ENCODE results near the gene DIPK1A.
"Not testable (repeated sequence)": the region's sequence is repeated elsewhere in the genome, so short reads cannot be mapped to it uniquely, and the experiment has no call there.

The DIPK1A gene

DNA sequence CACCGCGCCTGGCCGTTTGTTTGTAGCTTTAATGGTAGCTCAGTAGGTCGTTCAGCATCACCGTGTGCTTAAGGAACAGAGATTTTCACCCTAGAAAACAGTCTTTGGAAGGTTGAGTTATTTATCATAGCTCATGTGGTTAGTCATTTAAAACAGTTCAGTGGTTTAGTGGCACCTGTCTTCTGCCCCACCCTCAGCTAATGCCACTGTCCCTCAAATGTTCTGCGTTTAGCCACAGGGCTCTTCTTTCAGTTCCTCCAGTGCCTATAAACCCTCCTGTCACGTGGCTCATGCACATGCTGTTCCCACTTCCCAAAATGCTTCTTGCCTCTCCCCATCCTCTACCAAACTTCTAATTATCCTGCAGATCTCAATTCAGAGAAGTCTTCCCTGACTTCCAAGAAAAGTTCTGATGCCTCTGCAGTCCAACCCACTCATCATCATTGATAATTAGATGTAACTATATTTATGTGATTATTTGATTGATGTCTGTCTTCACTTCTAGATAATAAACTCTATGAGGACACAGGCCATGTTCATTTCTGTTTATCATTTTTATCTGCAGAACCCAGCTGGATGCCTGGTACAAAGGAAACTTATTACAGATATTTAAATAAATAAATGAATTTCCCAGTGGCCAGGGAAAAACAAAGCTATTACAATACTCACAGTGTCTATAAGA lies 14.4 kb upstream of the DIPK1A start:
- no peak for DNase-seq

GRCh38 chr1:92974112-92974511 lies 12.8 kb upstream of the DIPK1A start:
- not testable (repeated sequence) for DNase-seq

DNA sequence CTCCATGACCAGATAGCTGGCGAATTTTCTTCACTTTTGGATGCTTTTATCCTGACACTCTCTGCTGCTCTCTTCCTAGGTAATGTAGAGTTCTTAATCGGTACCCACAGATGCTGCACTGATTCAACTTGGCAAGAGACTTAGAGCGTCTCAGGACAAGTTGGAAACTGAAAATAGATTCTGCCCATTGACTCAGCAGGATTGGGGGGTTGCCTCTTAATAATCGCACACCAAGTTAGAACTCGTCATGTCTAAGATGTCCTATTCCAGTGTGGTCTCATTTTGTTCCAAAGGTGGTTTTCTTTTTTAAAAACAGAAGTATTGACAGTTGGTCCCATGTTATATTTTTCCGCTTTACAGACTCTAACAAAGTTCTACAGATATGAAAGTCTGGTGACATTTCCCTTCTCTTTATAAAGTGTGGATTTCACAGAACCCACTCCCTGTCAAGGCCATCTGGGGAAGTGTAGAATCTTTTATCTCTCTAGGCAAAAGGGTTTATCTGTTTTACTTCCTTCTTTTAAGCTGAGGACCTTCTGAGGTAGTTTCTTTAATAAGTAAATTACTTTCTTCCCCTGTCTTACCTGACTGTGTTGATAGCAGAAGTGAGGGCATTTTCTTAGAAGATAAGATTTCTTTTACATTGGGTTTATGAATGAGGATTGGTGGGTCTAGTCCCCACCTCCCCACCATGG lies 12.1 kb upstream of the DIPK1A start:
- peak; percentile 63 for DNase-seq

GRCh38 chr1:92972409-92973129 lies 11.3 kb upstream of the DIPK1A start:
- DNase-seq = no peak

DNA sequence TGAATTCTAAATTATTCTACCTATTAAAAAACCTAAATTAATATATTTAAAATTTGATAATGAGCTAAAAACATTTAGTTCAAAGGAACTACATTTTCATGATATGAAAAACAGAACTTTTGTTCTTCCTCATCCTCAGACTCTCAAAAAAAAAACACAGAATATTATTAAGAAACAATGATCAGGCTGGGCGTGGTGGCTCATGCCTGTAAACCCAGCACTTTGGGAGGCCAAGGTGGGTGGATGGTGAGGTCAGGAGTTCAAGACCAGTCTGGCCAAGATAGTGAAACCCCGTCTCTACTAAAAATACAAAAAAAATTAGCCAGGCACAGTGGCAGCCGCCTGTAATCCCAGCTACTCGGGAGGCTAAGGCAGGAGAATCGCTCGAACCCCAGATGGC lies 10.7 kb upstream of the DIPK1A start:
- not testable (repeated sequence) for DNase-seq

DNA sequence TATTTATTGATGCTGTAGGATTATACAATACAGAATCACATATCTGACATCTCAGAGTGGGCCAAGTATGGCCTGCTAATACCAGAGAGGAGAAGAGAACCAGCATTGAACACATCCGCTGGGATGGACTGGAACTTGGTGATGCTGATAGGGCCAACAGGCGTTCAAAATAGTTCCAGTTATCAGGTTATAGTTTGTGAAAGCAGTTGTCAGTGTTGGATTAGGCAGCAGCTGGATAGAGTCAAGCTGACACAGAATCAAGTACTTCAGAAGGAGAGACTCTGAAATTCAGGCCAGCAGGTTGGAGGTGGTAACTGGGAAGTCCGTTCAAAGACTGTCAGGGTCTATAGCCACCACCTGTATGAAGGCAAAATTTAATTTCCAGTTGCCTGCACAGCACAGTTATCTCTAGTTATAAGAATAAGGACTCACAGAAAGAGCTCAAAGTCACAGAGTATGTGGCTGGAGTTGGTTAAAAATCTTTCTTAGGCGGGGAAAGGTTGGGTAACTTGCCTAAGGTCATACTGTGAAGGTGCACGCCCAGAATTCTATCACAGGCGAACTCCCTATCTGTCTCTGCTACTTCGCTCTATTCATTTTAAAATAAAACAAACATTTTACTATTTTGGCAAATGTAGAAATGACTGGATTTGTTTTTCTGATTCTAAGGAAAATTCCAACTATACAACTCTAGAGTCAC lies 9.9 kb upstream of the DIPK1A start:
- no peak for DNase-seq

- DNase-seq = no peak
Observed at GRCh38 chr1:92969517-92969916, 8.3 kb upstream of the DIPK1A start.

DNA sequence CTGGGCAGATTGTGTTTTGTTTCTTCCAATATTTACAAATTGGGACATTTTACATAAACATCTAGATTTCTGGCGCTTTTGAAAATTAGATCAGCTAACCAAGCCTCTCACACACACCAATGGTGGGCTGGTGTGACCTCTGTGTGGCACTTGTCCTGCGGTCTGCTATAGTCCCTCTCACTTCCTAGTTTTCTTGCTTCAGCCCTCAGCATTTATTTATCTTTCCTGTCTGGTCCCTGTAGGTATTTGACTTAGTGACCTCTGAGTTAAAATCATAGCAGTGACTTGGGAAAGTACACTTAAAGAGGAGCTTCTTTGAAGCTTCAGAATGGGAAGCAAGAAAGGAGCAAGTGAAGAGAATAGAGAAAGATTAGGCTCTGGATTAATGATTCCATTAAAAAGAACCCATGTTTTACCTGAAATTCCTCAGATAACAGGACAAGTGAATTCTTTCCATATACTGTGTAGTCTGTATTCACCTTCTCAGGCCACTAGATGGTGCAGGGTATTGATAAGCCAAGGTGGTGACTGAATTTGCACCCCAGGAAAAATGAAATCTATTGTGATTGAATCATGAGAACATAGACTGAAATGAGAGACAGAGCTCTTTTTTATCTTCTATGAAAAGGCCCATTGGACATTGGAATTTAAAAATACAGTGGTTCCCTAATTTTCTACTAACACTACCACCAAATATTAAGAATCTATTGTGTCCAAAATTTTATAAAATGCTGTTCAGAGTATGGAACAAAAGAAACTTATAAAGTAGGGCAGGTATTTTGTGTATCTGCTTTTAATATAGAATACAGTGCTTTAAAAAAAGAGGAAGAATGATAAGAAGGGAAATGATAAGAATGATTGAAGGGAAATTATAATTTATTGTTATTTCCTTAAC lies 7.1 kb upstream of the DIPK1A start:
- peak; percentile 47 for DNase-seq

DNA sequence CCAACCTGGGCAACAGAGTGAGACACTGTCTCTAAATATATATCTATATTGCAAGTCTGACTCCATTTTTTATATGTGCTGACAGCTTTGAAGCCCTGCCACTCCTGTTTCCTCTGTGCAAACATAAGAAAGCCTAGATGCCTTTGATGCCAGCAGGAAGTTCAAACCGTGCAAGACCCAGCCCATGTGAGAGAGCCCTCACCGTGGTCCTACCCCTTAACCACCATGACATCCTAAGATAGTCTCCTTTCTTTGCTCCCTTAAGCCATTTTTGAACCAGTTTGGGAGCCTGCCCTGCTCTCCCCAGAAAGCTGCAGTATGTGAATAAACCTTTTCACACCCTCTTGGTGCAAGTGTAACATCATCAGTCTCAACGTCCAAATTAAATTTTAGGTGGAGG lies 3.7 kb upstream of the DIPK1A start:
- no peak for DNase-seq

GRCh38 chr1:92964316-92964715 lies 3.1 kb upstream of the DIPK1A start:
- DNase-seq = no peak

- peak; percentile 60 for DNase-seq
Observed at GRCh38 chr1:92961896-92962752, 862 bp upstream of the DIPK1A start.

- peak; percentile 92 for DNase-seq
Observed at GRCh38 chr1:92960395-92961130, 699 bp downstream of the DIPK1A start.

DNA sequence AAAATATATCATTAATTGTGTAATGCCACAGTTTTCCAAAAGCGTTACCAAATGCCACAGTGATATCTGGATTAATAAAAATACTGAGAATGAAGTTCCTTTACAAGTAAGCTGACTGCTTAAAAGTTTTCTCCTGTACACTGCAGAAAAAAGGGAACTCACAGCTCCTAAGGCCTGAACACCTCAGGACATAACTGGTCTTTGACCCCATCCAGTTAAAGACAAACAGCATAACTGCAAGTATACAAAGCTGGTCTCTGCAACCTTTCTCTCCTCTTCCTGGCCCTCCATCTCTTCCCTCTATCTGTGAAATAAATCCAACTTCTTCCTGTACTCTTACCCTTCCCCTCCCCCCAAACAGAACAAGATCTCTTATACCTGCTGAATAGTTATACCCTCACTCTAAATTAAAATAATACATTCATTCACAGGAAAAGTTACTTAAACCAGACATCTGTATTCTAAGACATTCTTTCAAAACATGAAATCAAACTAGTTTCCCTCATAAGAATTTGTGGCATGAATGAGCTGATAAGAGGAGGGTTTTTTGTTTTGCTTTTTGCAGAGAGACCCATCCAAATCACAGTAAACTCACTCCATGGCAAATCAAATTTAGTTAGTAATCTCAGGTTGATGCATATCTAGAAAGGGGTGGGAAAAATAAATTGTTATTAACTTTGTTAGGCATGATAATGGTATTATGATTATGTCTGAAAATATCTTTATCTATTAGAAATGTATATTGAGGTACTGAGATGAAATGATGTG lies 2.9 kb downstream of the DIPK1A start:
- DNase-seq = no peak

DNA sequence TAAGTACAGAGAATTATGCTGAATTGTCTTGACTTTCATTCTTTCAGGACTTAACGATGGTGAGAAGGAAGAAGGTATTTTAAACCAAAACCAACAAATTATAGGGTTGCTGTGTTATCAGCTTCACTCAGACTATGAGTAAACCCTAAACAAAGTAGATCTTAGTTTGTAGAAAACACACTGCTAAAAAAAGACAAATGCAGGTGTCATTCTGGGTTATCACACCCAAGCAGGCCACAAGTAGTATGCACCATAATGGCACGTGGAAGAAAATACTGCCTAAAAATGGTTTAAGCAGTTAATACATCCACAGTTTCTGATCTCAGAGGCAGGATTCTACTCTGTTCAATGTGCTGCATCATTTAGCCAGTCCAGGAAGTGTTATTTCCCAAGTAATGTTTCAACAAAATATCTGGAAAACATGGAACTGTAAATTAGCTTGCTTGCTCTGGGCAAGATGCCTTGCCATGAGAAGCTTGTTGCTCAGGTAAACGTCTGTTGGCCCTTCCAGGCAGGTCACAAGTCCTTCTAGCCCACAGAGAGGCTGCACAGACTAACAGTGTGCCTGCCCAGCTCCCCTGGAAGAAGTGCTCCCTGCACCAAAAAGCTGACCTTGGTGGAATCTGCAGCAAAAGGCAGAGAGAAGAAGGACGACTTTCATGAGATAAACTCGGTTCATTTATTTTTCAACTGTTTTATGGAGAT lies 4.1 kb downstream of the DIPK1A start:
- peak; percentile 50 for DNase-seq

- no peak for DNase-seq
Observed at GRCh38 chr1:92956254-92957029, 4.8 kb downstream of the DIPK1A start.

GRCh38 chr1:92953491-92953890 lies 7.8 kb downstream of the DIPK1A start:
- peak; percentile 49 for DNase-seq

- DNase-seq = no peak
Observed at GRCh38 chr1:92952714-92953113, 8.5 kb downstream of the DIPK1A start.

GRCh38 chr1:92951141-92951582 lies 10.1 kb downstream of the DIPK1A start:
- peak; percentile 46 for DNase-seq
